Suprapubic skin (tissue), 3 donors: ENCODE results near the gene PUM1.

Source experiments
- CTCF ChIP-seq, 2 donors: fragments of 200-600 bp in 1 of 2; fragments of 450-650 bp in 1 of 2; sonication (generic) in 1 of 2; IDR thresholded peaks; one replicate each; pipeline ENCODE4 v1.5.1; 2016 to 2019; ENCODE audit warnings: antibody characterized with exemption in 2 of 2, mild to moderate bottlenecking in 1 of 2, moderate library complexity in 1 of 2
- EP300 ChIP-seq: sonication (generic); formaldehyde crosslinking; IDR thresholded peaks from one replicate; pipeline ENCODE4 v1.6.1; 2017; ENCODE audit warnings: antibody characterized with exemption
- POLR2A ChIP-seq, 2 donors: fragments of 450-650 bp; IDR thresholded peaks; one replicate each; pipeline ENCODE4 v1.6.1; 2017; ENCODE audit warnings: antibody characterized with exemption in 2 of 2, mild to moderate bottlenecking in 2 of 2, moderate library complexity in 2 of 2

DNA sequence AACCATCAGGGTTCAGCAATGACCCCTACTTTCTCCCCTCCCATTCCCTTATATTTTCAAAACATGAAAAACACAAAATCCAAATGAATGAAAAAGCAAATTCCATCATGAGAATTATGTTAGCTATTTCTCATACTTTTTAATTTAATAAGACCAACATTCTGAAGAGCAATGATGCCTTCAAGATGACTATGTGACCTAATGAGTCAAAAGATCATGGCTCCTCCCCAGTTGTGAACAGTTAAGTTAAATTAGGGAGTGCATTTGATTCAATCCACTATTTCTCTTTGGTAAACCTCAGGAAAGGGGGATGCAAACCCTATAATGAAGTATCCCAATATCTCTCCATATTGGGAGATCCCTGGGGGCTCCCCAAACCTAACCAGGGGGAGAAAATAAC, 36.5 kb downstream of the PUM1 start:
- no peak for TF ChIP-seq CTCF (IDR thresholded peaks at IDR 0.05)
- TF ChIP-seq EP300, result no peak
- TF ChIP-seq POLR2A (IDR thresholded peaks at IDR 0.05), result no peak
